Lower leg skin (tissue), 4 donors: Measurements from ENCODE around the gene SYT1. TPM values are rescaled to one million over a fixed set of nuclear protein-coding genes. Genes with fewer than 3 reads are reported as not detected.

ENCODE experiments used
- DNase-seq, 2 donors: peaks; one replicate each; pipeline ENCODE4 v3.0.0-alpha.2; 2019; ENCODE audit warnings: low spot score in 2 of 2
- H3K4me3 ChIP-seq: fragments of 200-600 bp; sonication (generic); 2 replicates; pipeline ENCODE4 v1.5.1; 2017; ENCODE audit warnings: mild to moderate bottlenecking, low read depth; ENCODE audit not compliant: poor library complexity, severe bottlenecking
- POLR2A ChIP-seq, 2 donors: fragments of 450-650 bp; IDR thresholded peaks; one replicate each; pipeline ENCODE4 v1.6.1; 2016 to 2017; ENCODE audit warnings: antibody characterized with exemption in 2 of 2, mild to moderate bottlenecking in 1 of 2, moderate library complexity in 1 of 2
- WGBS, 2 donors: methylation state at CpG; one replicate each; pipeline ENCODE4 v1.1.5; 2018; 5-methylcytosine and 5-hydroxymethylcytosine counted together
- intact Hi-C: fragments of 100-400 bp; cut with DNase I; formaldehyde crosslinking; loops from one replicate; pipeline ENCODE4 v1.15.0; 2023; ENCODE audit warnings: low total_unique reads
- total RNA-seq, 4 donors: library from RNA; depleted of rRNA; stranded (reverse); fragments of >200 nt; gene quantifications; one replicate each; pipeline ENCODE4 v1.1.0, GENCODE V29; 2016
- TF ChIP-seq, protein P1 (sequence below), 3 donors: fragments of 450-650 bp; IDR thresholded peaks; one replicate each; pipeline ENCODE4 v1.5.1; 2016; ENCODE audit warnings: antibody characterized with exemption in 3 of 3, mild to moderate bottlenecking in 3 of 3, moderate library complexity in 2 of 3

Gene SYT1
- total RNA-seq, 4 donors from 2014 or later: 0.15 to 0.49 (median 0.29) TPM

DNA sequence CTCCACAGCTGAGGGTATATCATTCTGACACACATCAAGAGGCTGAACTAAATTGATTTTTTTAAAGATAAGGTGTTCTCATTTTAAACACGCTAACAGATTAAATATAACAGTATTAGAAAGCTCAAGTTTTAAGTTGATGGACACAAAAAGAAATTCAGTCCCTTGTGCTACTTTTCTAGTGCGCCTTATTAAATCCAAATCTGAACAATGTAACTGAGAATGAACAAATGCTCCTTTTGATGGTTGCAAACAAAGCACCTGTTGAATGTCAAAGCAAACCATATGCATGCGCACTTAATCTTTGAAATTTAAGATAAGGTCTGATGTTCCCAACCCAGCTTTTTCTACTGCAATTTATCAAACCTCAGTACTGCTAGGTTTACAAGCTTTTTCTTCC lies 424.3 kb downstream of the SYT1 start:
- no peak overlapping the region for H3K4me3 ChIP-seq
- no peak for DNase-seq
- intact Hi-C loops: no loop called here
- TF ChIP-seq, protein P1, sequence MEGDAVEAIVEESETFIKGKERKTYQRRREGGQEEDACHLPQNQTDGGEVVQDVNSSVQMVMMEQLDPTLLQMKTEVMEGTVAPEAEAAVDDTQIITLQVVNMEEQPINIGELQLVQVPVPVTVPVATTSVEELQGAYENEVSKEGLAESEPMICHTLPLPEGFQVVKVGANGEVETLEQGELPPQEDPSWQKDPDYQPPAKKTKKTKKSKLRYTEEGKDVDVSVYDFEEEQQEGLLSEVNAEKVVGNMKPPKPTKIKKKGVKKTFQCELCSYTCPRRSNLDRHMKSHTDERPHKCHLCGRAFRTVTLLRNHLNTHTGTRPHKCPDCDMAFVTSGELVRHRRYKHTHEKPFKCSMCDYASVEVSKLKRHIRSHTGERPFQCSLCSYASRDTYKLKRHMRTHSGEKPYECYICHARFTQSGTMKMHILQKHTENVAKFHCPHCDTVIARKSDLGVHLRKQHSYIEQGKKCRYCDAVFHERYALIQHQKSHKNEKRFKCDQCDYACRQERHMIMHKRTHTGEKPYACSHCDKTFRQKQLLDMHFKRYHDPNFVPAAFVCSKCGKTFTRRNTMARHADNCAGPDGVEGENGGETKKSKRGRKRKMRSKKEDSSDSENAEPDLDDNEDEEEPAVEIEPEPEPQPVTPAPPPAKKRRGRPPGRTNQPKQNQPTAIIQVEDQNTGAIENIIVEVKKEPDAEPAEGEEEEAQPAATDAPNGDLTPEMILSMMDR (IDR thresholded peaks at IDR 0.05): no peak
- no peak for TF ChIP-seq POLR2A (IDR thresholded peaks at IDR 0.05)
- 89 to 96% methylated on average over 3 of the region's 3 CpGs for WGBS, 2 donors

DNA sequence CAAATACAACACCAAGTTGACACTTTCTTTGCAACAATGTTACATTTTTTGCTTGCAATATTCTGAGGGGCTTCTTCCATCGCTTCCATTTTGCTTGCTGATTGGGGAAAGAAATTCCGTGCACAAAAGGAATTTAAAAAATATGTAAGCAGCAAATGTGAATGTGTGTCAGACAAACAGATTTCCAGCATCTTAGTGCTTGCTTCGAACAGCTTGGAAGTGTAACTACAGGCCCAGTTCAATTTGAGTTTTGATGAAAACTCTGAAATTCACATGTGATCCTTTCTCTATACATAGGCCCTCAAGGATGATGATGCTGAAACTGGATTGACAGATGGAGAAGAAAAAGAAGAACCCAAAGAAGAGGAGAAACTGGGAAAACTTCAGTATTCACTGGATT lies 427.1 kb downstream of the SYT1 start:
- 86 to 91% methylated on average over 3 of the region's 3 CpGs for WGBS, 2 donors
- no peak overlapping the region for H3K4me3 ChIP-seq
- intact Hi-C loops: no loop called here
- TF ChIP-seq, protein P1 (IDR thresholded peaks at IDR 0.05): no peak
- no peak for TF ChIP-seq POLR2A (IDR thresholded peaks at IDR 0.05)
- DNase-seq: no peak

DNA sequence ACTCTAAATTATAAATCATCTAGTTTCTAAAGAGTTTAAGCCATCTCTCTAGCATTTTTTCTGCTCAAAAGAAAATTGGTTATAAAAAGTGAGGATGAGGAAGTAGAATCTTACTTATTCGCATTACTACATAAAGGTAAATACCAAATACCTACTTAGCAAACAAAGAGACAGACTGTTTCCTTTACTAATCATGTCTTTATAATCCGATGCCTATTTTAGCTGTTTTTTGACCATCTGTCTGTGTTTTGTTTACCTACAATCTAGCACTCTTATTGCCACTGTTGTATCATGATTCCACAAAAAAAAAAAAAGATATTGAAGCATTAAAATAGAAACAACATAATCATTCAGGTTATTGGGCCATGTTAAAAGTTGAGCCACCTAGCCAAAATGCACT lies 430.0 kb downstream of the SYT1 start:
- TF ChIP-seq, protein P1 (IDR thresholded peaks at IDR 0.05): no peak
- TF ChIP-seq POLR2A (IDR thresholded peaks at IDR 0.05): no peak
- 85 to 86% methylated on average over 2 of the region's 2 CpGs for WGBS, 2 donors
- intact Hi-C loops: no loop called here
- DNase-seq: no peak
- no peak overlapping the region for H3K4me3 ChIP-seq

DNA sequence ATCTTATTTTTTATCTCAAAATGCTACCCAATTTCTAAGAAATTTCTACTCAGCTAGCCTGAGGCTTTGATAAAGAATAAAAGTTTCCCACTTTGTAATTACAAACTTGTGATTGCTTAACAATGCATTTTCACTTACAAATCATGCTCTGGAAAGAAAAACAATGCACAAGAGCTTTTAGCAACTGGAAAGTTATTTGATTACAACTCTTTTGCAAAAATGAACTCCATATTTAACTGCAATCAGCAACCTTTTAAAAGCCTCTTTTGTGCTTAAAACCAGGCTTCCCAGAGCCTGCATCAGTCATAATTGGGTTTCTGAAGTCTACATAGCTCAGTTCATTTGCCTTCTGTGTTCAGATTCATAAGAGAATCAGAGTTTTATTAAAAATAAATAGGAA lies 431.0 kb downstream of the SYT1 start:
- no peak overlapping the region for H3K4me3 ChIP-seq
- TF ChIP-seq POLR2A (IDR thresholded peaks at IDR 0.05): no peak
- TF ChIP-seq, protein P1 (IDR thresholded peaks at IDR 0.05): no peak
- intact Hi-C loops: no loop called here
- no peak for DNase-seq

DNA sequence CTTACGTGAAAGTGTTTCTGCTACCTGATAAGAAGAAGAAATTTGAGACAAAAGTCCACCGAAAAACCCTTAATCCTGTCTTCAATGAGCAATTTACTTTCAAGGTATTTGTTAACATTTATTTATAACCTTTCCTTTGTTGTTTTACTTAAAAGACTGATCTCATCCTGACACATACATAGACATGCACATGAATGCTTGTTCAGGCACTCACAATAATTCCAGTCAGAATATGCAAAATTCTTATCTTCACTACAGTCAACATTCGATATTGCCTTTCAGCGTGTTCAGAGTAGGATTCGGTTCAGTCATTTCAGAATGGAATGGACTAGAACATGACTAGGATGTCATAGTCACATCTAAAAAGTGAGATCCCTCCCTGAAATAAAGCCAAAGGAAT lies 431.6 kb downstream of the SYT1 start:
- intact Hi-C loops: no loop called here
- 74 to 80% methylated on average over 5 of the region's 5 CpGs for WGBS, 2 donors
- H3K4me3 ChIP-seq: no peak overlapping the region
- no peak for TF ChIP-seq POLR2A (IDR thresholded peaks at IDR 0.05)
- TF ChIP-seq, protein P1 (IDR thresholded peaks at IDR 0.05): no peak
- no peak for DNase-seq

DNA sequence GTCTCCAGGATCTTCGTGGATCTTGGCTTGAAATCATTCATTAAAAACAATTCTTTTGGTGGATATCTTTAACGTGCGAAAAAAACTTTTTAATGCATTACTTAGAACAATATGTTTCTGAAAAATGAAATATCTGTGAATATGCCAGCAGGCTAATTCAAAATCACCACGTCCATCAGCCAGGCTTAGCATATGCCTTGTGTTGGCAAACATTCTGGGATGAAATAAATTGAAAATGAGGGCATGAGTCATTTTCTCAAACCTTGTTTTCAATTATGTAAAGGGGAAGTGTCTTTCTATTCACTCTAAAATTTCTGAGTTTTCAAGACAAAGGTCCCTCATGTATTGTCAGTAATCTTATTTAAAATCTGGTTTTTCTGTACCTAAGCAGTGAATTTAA lies 432.3 kb downstream of the SYT1 start:
- intact Hi-C loops: no loop called here
- 58 to 59% methylated on average over 4 of the region's 4 CpGs for WGBS, 2 donors
- no peak for TF ChIP-seq POLR2A (IDR thresholded peaks at IDR 0.05)
- TF ChIP-seq, protein P1 (IDR thresholded peaks at IDR 0.05): no peak
- no peak overlapping the region for H3K4me3 ChIP-seq
- DNase-seq: no peak
